GM21619 (cell line): ENCODE measurements around the gene CROCC2.

ENCODE experiments used
- ATAC-seq: cut with Tn5 transposase; IDR thresholded peaks from one replicate; pipeline ENCODE4 v1.9.1; 2021; ENCODE audit not compliant: unreplicated experiment

The CROCC2 gene

GRCh38 chr2:240875228-240876034 is 30.7 kb upstream of the CROCC2 start:
- ATAC-seq: no peak

- ATAC-seq: no peak
Observed at GRCh38 chr2:240876035-240876474, 30.1 kb upstream of the CROCC2 start.

GRCh38 chr2:240876475-240877251 is 29.5 kb upstream of the CROCC2 start:
- ATAC-seq: no peak

GRCh38 chr2:240877460-240878340 is 28.4 kb upstream of the CROCC2 start:
- ATAC-seq: no peak

GRCh38 chr2:240878341-240878936 is 27.7 kb upstream of the CROCC2 start:
- no peak for ATAC-seq

GRCh38 chr2:240879105-240879504 is 27.0 kb upstream of the CROCC2 start:
- ATAC-seq: no peak

GRCh38 chr2:240881913-240882312 is 24.2 kb upstream of the CROCC2 start:
- no peak for ATAC-seq

- ATAC-seq: no peak
Observed at GRCh38 chr2:240884221-240884620, 21.9 kb upstream of the CROCC2 start.

GRCh38 chr2:240884745-240885144 is 21.4 kb upstream of the CROCC2 start:
- ATAC-seq: no peak

GRCh38 chr2:240885566-240885965 is 20.6 kb upstream of the CROCC2 start:
- ATAC-seq: no peak

- no peak for ATAC-seq
Observed at GRCh38 chr2:240886023-240886565, 20.0 kb upstream of the CROCC2 start.

- no peak for ATAC-seq
Observed at GRCh38 chr2:240886678-240887609, 19.2 kb upstream of the CROCC2 start.

GRCh38 chr2:240887631-240888030 is 18.5 kb upstream of the CROCC2 start:
- no peak for ATAC-seq

GRCh38 chr2:240888130-240888889 is 17.8 kb upstream of the CROCC2 start:
- no peak for ATAC-seq

- ATAC-seq: no peak
Observed at GRCh38 chr2:240888890-240889573, 17.1 kb upstream of the CROCC2 start.

GRCh38 chr2:240889601-240890560 is 16.3 kb upstream of the CROCC2 start:
- no peak for ATAC-seq

GRCh38 chr2:240890691-240891090 is 15.4 kb upstream of the CROCC2 start:
- no peak for ATAC-seq
